Activated T-cell treated with anti-CD3 and anti-CD28 coated beads for 24 hours (primary cell): ENCODE results near the gene EYS.
"Not testable (repeated sequence)": the region's sequence is repeated elsewhere in the genome, so short reads cannot be mapped to it uniquely, and the experiment has no call there.

Experiments used
- DNase-seq: peaks from one replicate; pipeline ENCODE4 v3.0.0-alpha.2; 2020; ENCODE audit warnings: low read depth

EYS gene

DNA sequence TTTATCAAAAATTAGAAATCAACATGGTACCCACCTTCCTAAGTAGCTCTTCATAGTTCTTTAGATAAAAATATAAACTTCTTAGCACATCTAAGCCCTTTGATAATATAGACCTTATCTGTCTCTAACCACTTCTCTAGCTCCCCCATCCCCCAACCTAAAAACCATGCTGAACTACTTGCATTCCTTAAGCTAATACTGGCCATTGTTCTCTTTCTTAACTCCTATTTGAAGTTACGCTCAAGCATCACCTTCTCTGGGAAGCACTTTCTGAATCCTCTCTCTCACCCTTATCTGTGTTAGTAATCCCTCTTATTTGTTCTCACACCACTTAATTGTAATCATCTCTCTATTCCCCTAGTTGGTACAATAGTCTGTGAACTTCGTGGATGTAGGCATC, 1918.5 kb downstream of the EYS start:
- DNase-seq, result no peak

DNA sequence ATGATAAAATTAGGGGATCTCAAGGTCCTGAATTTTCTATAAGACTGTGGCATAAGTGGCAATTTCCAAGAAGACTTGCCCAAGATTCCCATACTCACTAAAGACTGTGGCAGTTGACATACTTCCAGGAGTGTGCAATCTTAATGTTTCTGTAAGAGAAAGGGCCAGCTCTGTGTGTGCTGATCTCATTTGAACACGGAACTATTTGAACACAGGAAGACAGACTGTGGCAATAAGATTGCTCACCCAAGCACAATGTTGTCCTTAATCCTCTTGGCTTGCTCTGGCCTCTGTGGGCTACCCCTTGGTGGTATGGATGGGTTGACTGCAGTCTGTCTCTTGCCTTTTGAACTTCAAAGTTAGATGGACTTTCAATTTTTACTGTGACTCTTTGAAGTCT, 1920.0 kb downstream of the EYS start:
- no peak for DNase-seq

DNA sequence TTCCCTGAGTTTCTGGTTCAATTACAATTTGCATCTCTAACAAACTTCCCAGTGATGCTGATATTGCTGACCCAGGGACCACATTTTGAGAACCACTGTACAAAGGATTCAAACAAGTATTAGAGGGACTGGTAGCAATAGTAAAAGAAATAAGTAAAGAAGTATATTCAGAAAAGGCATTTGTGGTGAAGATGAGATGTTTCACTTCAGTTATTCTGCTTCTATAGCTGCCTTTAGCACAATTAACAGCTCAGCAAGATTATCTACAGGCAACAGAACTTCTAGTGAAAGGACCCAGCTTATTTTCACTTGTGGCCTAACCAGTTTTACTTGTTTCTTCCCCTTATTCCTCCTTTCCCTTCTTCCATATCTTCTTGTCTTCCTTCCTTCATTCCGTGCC, 1922.0 kb downstream of the EYS start:
- DNase-seq, result no peak

DNA sequence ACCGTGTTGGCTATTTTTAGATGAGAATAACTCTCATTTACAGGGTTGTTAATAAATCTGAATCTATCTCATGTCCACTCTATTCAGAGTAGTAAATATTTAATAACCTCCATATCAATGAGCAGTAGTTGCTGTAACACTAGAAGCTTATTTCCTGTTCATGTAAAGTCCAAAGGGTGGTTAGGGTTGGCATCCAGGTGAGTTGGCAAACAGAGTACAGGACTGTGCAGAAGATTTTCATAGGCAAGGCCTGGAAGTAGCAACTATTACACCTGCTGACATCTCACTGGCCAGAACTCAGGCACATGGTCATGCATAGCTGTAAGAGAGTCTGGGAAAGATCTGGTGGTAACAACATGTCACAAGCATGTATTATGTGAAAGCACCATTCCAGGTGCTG, 1923.9 kb downstream of the EYS start:
- no peak for DNase-seq

DNA sequence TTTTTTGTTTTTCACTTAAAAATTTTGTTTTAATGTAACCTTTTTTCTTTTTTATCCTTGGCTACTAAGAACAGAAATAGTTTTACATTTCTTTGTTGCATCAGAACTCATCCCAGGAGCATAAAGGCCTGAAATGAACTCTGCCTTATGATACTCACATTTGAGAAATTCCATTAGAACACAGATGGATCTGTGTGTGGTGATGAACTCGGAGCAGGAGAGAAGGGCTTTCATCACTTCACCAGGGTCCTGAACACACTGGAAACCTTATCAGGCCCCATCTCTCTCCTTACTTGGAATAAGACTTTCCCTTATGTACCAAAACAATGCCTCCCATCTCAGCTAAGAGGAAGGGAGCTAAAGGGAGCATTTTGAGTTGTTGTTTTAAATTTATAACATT, 1932.1 kb downstream of the EYS start:
- no peak for DNase-seq

DNA sequence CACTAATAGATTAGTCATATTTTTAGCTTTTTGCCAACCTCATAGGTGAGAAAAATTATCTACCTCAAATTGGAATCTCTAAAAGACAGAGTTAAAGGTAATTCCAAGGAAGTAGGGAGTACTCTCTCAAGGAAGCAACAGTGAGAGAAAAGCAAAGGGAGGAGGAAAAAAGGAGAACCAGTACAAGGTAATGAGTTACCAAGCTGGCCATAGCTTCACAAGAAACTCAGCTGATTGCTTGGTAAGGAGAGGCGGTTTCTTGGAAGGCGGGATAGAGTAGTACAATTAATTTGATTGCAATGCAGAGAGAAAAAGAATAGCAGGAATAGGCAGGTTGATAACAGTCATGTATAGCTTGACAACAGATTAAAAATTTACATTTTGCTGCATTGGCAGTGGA, 1933.8 kb downstream of the EYS start:
- no peak for DNase-seq

DNA sequence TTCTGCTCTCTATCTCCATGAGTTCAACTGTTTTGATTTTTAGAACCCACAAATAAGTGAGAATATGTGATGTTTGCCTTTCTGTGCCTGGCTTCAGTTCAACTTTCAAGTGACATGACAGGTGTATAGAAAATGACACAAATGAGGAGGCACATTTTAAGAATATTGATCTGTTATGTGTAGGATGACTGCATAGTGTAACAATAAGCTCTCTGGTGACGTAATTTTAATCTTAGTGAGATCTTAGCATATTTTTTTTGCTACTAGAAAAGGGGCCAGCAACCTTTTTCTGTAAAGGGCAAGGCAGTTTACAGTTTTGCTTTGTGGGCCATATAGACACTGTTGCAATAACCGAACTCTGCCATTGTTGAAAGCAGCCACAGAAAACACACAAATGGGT, 1941.2 kb downstream of the EYS start:
- DNase-seq, result no peak

DNA sequence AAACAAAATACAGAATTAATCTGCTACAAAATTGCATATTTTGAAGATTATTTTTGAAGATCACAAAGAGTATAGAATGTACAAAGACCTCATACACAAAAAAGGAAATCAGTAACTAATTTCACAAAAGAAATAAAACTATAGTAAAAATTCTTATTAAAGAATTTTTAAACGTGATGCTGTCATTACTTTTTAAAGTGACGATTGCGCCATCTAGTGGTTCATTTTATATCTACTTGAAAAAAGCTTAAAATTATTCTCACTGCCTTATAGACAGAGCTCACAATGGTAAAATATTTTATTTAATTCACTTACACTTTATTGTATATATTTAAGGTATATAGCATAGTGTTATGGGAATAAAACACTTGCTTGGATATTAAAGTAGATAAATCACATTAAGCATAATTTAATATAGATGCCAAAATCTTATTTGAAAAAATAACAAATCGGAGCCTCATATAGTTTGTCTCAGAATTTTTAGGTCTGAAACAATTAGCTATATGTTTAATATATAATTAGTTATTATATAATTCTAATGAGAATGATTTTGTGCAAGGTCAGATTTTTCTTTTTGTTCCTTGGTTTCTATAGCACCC, 1942.6 kb downstream of the EYS start:
- no peak for DNase-seq

DNA sequence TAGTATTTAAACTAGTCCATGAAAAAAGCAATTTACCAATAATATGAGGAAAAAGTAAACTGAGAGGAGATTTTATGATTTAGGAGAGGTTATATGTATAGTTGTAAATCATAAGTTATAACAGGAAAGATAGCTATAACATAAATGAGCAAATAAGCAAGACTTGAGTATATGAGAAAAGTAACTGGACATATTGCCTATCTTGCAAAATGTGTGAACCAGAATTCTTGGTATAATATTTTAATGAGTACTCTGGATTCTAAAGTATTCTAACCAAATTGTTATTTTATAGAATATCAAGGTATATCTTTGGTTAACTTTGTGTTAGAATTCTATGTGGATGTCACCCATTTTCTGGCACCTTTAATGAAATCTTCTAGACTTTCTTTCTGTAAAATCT, 1946.8 kb downstream of the EYS start:
- no peak for DNase-seq

DNA sequence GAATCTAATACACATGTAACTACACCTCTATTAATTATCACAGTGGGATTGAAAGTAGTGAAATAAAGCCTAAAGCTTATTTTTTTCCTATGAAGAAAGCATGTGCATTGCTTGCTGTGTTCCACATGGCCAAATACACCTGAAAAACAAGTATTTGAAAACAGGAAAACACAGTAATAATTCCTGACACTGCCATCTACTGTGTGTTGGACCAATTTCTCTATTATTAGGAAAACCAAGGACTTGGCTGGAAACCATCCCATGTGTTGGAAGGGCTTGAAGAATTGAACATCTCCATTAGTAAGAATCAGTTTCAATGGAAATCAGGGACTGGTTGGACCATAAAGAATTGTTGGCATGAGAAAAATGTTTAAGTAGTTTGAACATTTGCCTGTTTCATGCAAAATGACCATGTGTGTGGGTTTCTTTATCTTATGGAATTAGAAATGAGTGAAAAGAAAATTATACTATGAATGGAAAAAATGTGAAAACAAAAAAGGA, 1947.4 kb downstream of the EYS start:
- no peak for DNase-seq

DNA sequence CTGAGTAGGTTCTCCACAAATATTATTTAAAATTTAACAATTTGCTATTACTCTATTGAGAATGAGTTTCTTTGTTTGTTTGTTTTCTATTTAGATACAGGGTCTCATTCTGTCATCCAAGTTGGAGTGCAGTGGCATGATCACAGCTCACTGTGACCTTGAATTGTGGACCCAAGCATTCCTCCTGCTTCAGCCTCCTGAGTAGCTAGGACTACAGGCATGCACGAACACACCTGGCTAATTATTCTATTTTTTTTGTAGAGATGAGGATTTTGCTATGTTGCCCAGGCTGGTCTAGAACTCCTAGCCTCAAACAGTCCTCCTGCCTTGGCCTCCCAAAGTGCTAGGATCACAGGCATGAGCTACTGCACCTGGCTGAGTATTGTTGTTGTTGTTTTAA, 1949.2 kb downstream of the EYS start:
- DNase-seq, result no peak

DNA sequence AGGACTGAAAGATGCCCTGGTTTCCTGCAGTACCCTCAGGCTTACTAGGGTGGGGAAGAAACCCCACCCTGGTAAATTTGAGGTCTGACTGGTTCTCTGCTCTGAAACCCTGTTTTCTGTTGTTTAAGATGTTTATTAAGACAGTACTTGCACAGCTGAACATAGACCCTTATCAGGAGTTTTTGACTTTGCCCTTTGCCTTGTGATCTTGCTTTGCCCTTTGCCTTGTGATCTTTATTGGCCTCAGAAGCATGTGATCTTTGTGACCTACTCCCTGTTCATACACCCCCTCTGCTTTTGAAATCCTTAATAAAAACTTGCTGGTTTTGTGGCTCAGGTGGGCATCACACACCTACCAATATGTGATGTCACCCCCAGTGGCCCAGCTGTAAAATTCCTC, 1949.8 kb downstream of the EYS start:
- not testable (repeated sequence) for DNase-seq

DNA sequence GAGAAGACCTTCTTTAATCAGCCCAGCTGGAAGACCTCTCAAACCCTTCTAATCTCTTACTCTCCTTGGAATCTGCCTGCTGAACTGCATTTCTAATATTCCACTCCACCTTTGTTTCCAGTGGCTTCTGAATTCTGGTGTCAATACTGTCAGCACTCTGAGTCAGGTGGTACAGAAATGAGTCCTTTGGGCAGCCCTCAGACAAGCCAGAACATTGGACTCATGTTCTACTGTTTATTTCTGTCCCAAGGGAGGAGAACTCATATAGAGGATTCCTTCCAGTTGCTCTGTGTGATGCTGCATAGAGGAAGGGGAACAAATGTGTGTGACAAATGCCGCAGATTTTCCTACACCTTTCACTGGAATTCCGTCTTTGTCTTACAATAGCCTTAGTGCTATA, 1956.6 kb downstream of the EYS start:
- DNase-seq, result no peak

DNA sequence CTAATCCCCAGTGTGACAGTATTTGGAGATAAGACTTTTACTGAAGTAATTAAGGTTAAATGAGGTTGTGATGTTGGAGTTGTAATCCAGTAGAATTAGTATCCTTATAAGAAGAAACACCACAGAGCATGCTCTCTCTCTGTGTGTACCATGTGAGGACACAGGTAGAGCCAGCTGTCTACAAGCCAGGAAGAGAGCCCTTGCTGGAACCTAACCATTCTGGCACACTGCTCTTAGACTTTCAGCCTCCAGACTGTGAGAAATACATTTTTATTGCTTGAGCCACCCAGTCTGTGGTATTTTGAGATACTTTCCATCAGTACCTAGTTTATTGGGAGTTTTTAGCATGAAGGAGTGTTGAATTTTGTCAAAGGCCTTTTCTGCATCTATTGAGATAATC, 1961.2 kb downstream of the EYS start:
- DNase-seq, result no peak

DNA sequence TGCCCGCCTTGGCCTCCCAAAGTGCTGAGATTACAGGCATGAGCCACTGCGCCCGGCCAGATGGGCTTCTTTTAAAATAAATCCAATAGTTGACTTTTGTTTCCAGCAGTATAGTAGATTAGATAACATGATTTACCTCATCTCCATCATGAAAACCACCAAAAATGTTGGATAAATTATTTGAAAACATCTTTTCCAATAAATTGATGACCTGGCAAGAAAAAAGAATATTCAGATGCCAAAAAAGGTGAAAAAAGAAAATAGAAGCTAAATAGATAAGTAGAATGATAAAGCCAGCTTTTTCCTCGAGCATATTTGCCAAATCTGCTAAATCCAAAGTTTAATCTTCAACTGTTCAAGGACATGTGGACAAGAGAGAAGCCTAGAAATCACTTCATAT, 1962.2 kb downstream of the EYS start:
- no peak for DNase-seq

DNA sequence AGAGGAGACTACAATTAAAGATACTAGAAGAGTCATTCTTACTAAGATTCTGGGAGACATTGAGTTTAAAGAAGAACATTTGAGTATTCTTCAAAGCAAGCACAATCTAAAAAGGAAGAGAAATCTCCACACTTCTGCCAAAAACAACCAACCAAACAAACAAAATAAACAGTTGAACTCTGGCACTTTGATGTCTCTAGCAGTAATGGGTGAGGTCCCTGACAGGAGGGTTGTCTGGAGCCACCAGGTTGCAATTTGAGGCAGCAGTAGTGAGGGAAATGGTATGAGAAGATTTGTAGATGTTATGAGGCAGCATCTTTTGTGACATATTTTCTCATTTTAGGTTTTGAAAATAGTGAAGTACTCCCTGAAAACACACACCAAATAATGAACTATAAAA, 1963.3 kb downstream of the EYS start:
- no peak for DNase-seq

DNA sequence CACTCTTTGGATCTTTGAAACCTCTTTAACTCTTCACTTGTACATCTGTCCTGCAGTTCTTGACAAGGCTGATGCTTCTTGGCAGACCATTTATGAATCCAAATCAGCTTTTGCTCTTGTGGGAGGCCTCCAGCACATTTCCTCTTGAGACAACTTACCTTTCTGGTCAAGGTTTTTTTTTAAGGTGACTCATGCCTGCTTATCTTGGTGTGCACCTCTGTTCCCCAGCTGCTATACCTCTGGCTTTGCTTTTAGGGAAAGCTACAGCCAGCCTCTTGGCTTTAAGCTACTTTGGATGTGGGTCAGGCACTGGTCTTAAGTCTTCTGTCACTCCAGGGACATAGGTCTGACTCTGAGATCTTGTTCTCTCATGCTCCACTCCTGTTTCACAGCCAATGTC, 1965.0 kb downstream of the EYS start:
- no peak for DNase-seq

DNA sequence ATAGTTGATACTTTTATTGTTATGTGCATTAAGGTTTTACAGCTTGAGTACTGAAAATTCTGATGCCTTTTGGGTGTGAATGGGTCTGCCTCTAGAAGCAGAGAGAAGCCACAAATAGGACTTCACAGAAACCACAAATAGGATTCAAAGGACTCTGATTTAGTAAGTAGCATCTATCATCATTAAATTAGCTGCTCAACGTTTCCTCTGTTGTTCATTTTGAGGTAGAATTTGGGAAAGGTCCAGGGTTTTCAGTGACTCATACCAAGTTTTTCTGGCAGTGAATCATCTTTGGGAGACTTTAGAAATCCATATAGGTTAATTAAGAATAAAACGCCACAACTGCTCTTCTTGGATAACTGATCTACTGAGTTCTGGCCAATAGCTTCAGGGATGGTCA, 1966.3 kb downstream of the EYS start:
- no peak for DNase-seq

DNA sequence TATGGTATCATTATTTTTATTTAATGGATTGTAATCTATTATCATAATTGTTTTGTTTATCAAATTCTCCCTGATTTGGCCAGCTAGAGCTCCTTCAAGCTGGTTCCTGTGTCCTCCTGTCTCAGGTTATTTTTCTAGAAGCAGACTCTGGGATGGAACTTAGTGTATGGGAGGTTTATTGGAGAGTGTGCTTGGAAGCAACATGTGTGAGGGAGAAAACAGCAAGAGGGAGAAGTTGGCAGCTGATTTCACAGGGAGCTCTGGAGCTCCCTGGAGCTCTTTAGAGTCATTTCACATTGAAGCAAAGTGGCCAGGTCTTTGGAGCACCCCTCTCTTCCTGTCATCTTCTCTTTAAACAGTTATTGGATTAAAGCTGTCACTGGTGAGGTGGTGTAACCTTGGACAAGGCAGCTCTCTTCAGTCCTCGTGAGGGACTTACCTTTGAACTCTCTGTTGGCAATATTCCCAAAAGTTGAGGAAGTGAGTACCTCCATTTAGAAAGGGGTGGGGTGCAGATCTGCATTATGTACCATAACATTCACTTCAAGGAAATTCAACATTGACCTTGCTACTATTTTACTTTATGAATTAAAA, 1967.8 kb downstream of the EYS start:
- DNase-seq, result no peak

DNA sequence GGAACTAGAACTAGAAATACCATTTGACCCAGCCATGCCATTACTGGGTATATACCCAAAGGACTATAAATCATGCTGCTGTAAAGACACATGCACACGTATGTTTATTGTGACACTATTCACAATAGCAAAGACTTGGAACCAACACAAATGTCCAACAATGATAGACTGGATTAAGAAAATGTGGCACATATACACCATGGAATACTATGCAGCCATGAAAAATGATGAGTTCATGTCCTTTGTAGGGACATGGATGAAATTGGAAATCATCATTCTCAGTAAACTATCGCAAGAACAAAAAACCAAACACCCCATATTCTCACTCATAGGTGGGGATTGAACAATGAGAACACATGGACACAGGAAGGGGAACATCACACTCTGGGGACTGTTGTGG, 1968.8 kb downstream of the EYS start:
- DNase-seq, result not testable (repeated sequence)

DNA sequence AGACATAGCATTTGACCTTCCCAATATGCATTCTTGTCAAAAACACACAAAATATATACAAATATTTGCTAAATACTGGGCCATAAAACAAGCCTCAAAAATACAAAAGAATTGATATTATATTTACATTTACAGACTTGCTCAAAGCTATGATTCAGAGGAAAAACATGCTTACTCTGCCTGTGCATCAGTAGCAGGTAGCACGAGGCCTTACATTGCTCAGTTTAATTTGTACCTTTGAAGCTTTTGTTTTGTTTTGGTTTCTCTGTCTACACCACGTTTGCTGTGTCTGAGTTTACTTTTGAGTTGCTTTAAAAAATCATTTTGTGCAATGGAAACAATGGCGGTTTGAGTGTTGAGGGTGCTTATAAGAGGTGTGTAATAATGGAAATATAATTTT, 1972.1 kb downstream of the EYS start:
- no peak for DNase-seq

DNA sequence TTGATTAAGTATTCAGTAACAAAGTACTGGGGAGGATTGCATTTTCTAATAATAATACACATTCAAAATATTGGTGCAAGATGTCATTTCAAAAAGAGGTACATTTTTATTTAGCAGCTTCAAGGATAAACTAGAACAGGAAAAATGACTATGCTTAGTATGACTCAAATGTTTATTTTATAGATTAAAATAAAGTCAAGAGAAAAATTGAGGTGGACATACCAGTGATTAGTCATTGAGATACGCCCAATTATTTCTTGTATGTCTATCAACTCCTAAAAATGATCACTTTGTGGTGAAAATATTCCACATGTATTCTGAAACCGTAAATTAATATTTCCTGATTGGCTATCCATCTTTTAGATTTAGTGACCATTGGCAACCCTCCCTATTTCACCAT, 1974.7 kb downstream of the EYS start:
- no peak for DNase-seq

DNA sequence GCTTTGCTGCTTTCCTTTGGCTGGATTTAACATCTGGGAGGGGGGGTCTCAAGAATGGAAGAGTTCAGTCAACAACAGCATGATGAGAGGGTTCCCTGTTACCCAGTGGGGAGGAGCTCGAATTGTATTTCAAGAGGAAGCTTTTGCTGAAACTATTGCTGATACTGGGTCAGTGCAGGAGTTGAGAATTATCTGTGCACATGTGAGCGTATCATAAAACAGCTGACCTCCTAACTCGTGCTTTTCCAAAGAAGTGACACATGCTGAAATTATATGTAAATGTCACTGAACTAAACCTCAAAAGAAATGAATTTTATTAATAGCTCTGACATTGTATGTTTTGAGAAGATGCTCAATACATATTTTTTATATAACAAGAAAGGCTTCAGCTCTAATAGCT, 1975.1 kb downstream of the EYS start:
- no peak for DNase-seq

DNA sequence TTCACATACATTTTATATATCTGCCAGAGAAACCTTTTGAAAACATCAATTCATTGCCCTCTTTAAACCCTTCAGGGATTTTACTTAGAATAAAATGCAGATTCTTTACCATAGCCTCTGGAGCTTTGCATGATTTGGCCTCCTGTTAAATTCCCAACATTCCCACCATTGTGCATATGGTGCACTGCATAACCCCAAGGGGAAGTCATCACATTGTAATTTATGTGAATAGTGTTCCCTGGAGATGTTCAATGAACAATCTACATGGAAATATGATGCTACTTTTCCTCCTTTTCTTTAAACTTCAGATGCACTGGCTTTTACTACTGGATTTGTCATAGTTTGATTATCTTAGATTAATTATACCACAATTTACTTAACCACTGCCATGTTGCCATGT, 1976.7 kb downstream of the EYS start:
- no peak for DNase-seq
